T-helper 2 cell treated with Interferon-gamma antibody and Interleukin-4, amounts not matched to agents 5 μg/mL and 100 μg/mL, for 36 hours (primary cell): ENCODE measurements around the gene CSNK1A1.
"Not testable (repeated sequence)": the region's sequence is repeated elsewhere in the genome, so short reads cannot be mapped to it uniquely, and the experiment has no call there.

Experiments
- DNase-seq: peaks from one replicate; pipeline ENCODE4 v3.0.0; 2021; ENCODE audit warnings: low spot score
- H3K27ac Mint-ChIP-seq: one replicate; pipeline ENCODE4 v1.8.0; 2021; ENCODE audit warnings: mild to moderate bottlenecking, mixed read lengths
- H3K27me3 Mint-ChIP-seq: one replicate; pipeline ENCODE4 v1.8.0; 2021; ENCODE audit warnings: low read depth, mixed read lengths
- H3K36me3 Mint-ChIP-seq: one replicate; pipeline ENCODE4 v1.8.0; 2021; ENCODE audit warnings: low read depth, mixed read lengths
- H3K4me1 Mint-ChIP-seq: one replicate; pipeline ENCODE4 v1.8.0; 2021; ENCODE audit warnings: low read depth, mixed read lengths
- H3K4me3 Mint-ChIP-seq: one replicate; pipeline ENCODE4 v1.8.0; 2022; ENCODE audit warnings: mild to moderate bottlenecking, moderate library complexity, mixed read lengths
- H3K9me3 Mint-ChIP-seq: one replicate; pipeline ENCODE4 v1.8.0; 2021; ENCODE audit warnings: mixed read lengths

Gene CSNK1A1

GRCh38 chr5:149457393-149457763 lies 93.9 kb downstream of the CSNK1A1 start:
- Mint-ChIP-seq H3K27me3 (peaks cover 2% of the 10 kb centered on the region), H3K9me3 (no peaks in the 10 kb centered on the region), H3K36me3 (no peaks in the 10 kb centered on the region)

DNA sequence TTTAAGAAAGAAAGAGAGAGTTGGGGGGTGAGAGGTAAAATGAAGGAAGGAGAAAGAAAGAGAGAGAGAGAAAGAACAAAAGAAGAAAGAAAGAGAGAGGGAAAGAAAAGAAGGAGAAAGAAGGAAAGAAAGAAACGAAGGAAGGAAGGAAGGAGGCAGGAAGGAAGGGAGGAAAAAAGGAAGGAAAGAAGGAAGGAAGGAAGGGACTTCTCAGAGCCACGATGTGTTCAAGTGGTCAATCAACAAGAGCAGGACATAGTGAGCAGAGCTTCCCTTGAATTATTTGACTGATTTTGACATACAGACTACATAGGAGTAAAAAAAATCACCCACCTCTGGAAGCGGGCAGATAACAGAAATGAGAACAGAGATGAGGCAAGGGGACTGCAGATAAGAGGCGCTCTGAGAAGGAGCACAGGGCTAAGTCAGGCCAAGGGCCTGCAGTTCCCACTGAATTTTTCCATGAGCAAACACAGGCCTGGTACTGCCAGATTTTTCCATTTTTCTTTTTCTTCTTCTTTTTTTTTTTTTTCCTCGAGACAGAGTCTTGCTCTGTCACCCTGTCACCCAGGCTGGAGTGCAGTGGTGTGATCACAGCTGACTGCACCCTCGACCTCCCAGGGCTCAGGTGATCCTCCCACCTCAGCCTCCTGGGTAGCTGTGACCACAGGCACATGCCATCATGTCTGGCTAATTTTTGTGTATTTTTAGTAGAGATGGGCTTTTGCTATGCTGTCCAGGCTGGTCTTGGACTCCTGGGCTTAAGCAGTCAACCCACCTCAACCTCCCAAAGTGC lies 94.4 kb downstream of the CSNK1A1 start:
- Mint-ChIP-seq H3K36me3 (no peaks in the 10 kb centered on the region), H3K27ac (peak overlapping the region; percentile 19), H3K27me3 (peaks cover 2% of the 10 kb centered on the region), H3K9me3 (no peaks in the 10 kb centered on the region), H3K4me3 (no peak overlapping the region), H3K4me1 (no peaks in the 10 kb centered on the region)
- DNase-seq = no peak

More at GRCh38 chr5:149457393-149457763, 93.9 kb downstream of the CSNK1A1 start:
- H3K27ac Mint-ChIP-seq = no peak overlapping the region
- H3K4me1 Mint-ChIP-seq = no peaks in the 10 kb centered on the region
- H3K4me3 Mint-ChIP-seq = no peak overlapping the region
- no peak for DNase-seq

DNA sequence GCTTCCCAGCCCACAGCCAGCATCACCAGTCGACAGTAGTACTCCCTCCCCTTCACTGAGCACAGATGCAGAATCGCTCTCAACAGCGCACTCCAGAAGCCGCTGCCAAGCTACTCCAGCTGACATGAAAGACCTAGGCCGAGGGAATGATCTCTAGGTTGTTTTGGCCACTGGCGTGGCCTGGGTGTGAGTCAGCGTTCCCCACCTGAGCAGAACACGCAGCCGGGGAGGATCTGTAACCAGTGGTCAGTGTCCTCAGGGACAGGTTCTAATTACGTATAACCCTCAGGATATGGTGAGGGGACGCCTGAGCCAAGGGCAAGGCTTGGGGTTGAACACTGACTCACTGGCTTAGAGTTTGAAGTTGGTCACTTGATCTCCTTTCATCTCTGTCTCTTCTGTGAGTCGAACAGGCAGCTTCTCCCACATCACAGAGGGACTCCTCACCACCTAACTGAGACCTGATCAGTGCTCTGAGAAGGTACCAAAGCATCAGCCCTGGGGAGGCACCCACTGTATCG lies 95.3 kb downstream of the CSNK1A1 start:
- Mint-ChIP-seq H3K4me3 (no peak overlapping the region), H3K27ac (no peak overlapping the region), H3K27me3 (peaks cover 2% of the 10 kb centered on the region), H3K9me3 (no peaks in the 10 kb centered on the region), H3K36me3 (no peaks in the 10 kb centered on the region), H3K4me1 (no peaks in the 10 kb centered on the region)
- DNase-seq = no peak

DNA sequence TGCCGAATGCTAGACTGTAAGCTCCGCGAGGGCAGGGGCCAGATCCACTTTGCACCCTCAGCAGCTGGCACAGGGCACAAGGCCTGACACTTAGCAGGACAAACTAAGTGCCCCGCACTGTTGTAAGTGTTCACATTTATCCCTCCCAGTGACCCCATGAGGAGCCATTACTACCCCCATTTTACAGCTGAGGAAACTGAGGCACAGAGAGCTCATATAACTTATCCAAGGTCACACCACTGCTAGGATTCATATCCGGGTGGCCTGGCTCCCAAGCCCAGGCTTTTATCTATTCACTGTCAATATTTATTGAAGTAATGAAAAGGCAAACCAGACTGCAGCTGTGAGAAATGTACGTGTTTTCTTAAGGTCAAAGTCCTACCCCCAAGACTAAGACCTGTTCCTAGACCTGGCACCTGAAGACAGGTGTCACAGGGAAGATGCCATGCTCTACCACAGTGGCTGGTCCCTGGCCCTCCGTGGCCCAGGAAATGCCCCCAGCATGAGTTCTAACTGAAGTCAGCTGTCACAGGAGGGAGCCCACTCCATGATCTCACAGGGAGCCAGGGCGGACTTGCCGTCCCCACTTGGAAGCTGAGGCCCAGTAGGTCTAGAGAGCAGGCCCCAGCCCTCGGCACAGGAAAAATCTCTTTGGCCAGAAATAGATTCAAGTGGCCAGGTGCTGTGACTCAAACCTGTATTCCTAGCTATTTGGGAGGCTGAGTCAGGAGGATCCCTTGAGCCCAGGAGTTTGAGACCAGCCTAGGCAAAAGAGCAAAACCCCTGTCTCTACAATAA lies 97.4 kb downstream of the CSNK1A1 start:
- no peaks in the 10 kb centered on the region for H3K27me3 Mint-ChIP-seq
- no peaks in the 10 kb centered on the region for H3K4me1 Mint-ChIP-seq
- H3K9me3 Mint-ChIP-seq = no peaks in the 10 kb centered on the region
- no peaks in the 10 kb centered on the region for H3K36me3 Mint-ChIP-seq
- H3K27ac Mint-ChIP-seq = no peak overlapping the region
- DNase-seq = no peak
- H3K4me3 Mint-ChIP-seq = no peak overlapping the region

DNA sequence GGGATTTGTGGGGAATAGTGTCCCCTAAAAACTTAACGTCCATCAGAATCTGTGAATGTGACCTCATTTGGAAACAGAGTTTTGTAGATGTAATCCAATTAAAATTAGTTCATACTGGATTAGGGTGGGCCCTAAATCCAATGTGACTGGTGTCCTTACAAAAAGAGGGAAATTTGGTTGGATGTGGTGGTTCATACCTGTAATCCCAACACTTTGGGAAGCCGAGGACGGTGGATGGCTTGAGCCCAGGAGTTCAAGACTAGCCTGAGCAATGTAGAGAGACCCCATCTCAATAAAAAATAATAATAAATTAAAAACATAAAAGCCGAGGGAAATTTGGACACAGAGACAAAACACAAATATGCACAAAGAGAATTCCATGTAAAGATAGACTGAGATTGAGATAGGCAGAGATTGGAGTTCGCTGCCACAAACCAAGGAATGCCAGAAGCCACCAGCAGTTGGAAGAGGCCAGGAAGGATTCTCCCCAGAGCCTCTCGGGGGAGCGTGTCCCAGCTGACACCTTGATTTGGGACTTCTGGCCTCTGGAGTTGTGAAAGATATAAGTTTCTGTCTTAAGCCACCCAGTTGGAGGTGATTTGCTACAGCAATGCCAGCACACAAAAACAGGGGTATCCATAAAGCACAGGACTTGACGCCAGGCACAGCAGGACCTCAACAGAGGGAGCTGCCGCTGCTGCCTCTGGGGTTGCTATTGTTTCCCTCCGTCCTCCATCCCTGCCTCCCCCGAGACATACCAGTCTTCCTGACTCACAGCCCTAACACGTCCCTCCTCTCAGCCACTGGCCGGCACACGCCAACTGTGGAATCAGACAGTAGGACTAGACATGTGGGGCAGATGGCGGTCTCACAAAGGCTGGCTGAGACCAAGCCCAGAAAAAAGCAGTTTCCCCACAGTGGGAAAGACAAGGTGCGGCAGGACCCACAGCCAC lies 98.3 kb downstream of the CSNK1A1 start:
- H3K4me1 Mint-ChIP-seq = no peaks in the 10 kb centered on the region
- H3K9me3 Mint-ChIP-seq = no peaks in the 10 kb centered on the region
- no peaks in the 10 kb centered on the region for H3K27me3 Mint-ChIP-seq
- H3K4me3 Mint-ChIP-seq = no peak overlapping the region
- no peak for DNase-seq
- no peak overlapping the region for H3K27ac Mint-ChIP-seq
- H3K36me3 Mint-ChIP-seq = no peaks in the 10 kb centered on the region

DNA sequence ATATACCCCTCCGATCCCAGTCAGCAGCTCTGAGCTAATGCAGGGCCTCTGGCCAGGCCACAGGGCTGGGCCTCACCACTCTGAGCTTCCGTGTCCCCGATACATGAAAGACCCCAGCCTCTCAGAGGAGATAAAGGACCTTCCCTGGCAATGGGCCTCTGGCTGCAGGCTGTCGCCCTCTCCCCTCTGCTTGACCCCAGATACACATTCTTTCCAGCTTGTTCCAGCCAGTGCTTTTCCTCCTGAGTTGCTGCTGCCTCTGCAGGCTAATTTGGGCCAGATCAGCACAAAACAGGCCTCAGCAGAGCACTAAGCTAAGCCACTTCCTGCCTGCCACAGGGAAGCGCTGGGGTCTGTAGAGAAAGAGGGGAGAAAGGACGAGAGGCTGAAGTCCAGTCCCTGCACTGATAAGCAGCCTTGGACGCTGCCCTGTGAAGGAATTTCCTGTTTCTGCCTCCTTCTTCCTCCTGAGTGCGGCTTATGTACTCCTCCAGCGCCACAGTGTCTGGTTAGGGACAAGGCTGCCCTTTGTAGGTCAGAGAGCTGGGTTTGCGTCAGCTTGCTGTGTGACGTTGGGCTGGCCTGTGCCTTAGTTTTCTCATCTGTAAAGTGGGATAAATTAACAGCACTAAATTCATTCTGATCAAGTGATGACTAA lies 99.1 kb downstream of the CSNK1A1 start:
- Mint-ChIP-seq H3K27ac (no peak overlapping the region), H3K4me3 (no peak overlapping the region), H3K36me3 (no peaks in the 10 kb centered on the region)

GRCh38 chr5:149450199-149450598 lies 101.0 kb downstream of the CSNK1A1 start:
- Mint-ChIP-seq H3K4me1 (no peaks in the 10 kb centered on the region), H3K27me3 (no peaks in the 10 kb centered on the region), H3K27ac (no peak overlapping the region), H3K4me3 (no peak overlapping the region), H3K36me3 (no peaks in the 10 kb centered on the region), H3K9me3 (no peaks in the 10 kb centered on the region)
- DNase-seq = no peak

More for the DNA sequence above, 99.1 kb downstream of the CSNK1A1 start:
- DNase-seq = no peak
- H3K27me3 Mint-ChIP-seq = no peaks in the 10 kb centered on the region
- H3K9me3 Mint-ChIP-seq = no peaks in the 10 kb centered on the region
- H3K4me1 Mint-ChIP-seq = no peaks in the 10 kb centered on the region

DNA sequence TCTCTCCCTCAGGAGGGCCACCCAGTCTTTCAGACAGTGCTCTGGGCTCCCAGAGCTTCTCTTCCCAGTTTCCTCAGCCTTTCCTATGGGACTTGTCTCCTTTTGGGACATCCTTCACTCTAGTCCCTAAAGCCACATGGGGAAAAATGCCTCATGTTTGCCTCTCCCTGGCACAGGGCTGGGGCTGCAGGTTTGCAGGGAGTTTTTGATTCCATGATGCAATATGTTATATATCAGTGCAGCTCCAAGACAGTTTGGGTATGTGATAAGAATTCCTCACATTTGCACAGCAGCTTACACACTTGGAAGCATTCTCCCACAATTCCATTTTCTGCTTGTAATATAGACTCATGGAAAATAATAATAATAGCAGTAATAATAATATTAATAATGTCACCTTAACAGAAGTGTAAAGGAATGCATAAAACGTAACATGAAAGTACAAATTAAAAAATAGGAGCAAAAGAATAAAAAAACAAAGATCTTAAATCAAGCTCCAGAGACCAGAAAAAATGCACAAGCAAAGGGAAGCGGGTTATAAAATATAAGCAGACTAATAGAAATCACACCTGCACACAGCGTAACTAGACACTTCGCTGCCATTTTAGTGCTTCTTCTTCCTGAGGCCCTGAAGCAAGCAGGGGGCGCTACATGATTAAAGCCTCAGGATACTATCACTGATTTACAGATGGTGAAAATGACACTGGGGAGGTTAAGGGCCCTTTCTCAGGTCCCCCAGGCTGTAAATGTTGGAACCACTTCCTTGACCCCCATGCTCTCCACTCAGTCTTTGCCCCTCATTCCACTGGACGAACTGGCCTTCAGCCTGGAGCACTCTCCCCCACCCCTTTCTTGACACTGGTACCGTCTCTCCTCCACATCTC lies 102.2 kb downstream of the CSNK1A1 start:
- H3K27me3 Mint-ChIP-seq = no peaks in the 10 kb centered on the region
- H3K36me3 Mint-ChIP-seq = no peaks in the 10 kb centered on the region
- DNase-seq = no peak
- no peak overlapping the region for H3K27ac Mint-ChIP-seq
- no peak overlapping the region for H3K4me3 Mint-ChIP-seq
- H3K4me1 Mint-ChIP-seq = no peaks in the 10 kb centered on the region
- no peaks in the 10 kb centered on the region for H3K9me3 Mint-ChIP-seq

- Mint-ChIP-seq H3K36me3 (no peaks in the 10 kb centered on the region), H3K27ac (no peak overlapping the region), H3K9me3 (no peaks in the 10 kb centered on the region), H3K27me3 (no peaks in the 10 kb centered on the region), H3K4me3 (no peak overlapping the region), H3K4me1 (no peaks in the 10 kb centered on the region)
- DNase-seq = no peak
Measured at GRCh38 chr5:149448431-149448830, 102.8 kb downstream of the CSNK1A1 start.

DNA sequence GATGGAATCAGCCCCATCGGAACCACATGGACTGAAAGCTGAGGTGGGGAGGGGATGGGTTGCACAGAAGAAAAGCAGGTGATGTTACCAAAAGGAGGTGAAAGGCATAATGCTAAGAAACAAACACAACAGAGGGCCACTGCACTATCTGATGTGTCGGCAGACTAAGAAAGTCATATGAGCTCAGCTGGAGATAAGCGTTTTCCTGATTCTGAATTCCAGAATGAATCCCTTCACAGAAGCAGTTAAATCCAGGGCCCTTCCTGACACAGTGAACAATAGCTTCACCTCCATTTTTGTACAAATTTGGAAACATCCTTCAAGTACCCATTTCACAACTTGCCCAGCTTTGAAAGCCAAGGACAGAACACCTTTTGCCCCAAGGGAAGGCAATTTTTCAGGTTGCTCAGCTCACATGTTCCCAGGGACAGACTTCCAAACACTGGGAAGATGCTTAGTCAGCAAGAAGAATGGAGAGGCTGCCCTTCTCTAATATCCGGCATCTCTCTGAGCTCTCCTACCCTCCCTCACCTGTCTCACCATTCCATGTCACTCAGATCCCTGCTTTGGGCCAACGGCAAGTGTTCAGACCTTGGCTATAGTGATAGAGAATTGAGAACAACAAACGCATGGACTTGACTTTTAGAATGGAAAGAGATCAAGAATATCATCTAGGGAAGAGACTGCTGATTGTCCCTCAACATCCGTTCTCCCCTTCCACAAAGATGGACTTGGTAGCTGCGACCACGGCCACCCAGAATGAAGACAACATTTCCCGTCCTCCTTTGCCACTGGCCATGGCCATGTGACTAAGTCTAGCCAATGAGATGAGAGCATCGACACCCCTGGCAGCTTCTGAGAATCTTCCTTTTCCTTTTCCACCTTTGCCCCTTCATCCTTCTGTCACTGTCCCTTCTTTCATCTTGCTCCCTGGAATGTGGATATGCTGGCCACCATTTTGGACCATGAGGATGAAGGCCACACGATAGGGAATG lies 103.6 kb downstream of the CSNK1A1 start:
- Mint-ChIP-seq H3K9me3 (no peaks in the 10 kb centered on the region), H3K36me3 (no peaks in the 10 kb centered on the region), H3K27me3 (no peaks in the 10 kb centered on the region), H3K4me1 (no peaks in the 10 kb centered on the region), H3K27ac (no peak overlapping the region), H3K4me3 (no peak overlapping the region)
- DNase-seq = no peak

DNA sequence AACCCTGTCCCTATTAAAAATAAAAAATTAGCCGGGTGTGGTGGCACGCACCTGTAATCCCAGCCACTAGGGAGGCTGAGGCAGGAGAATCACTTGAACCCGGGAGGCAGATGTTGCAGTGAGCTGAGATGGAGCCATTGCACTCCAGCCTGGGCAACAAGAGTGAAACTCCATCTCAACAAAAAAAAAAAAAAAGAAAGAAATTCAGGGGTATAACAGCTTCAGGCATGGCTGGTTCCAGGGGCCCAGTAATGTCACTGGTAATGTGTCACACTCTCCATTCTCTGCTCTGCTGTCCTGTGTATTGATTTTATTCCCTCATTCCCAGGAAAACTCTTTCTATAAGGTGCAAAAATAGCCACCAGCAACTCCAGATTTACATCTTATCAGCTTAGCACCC lies 104.4 kb downstream of the CSNK1A1 start:
- not testable (repeated sequence) for DNase-seq, H3K4me1 Mint-ChIP-seq, H3K27ac Mint-ChIP-seq, H3K36me3 Mint-ChIP-seq, H3K9me3 Mint-ChIP-seq, H3K27me3 Mint-ChIP-seq, H3K4me3 Mint-ChIP-seq
